ENCODE results near the gene LETM1. TPM values are rescaled to one million over a fixed set of nuclear protein-coding genes. Genes with fewer than 3 reads are reported as not detected.

LETM1 gene
- total and polyA plus RNA-seq, 2 donors (not counting 3 experiments of a cell fraction or from before 2014, with no cell fraction given): 25.6 to 62.5 TPM

GRCh38 chr4:1772853-1773538, 83.0 kb downstream of the LETM1 start:
- FAIRE-seq: no peak
- intact Hi-C loops (cut with micrococcal nuclease): no loop called here
- no peaks in the 10 kb centered on the region for H3K4me1 ChIP-seq (ENCODE audit: control insufficient read depth, extremely low read depth, insufficient read depth, low read length)
- H4K20me1 ChIP-seq (replicated peaks; ENCODE audit: control insufficient read depth, extremely low read depth, insufficient read depth, low read length): no peaks in the 10 kb centered on the region
- no peak overlapping the region for H3K9ac ChIP-seq (replicated peaks; ENCODE audit: extremely low read depth, insufficient read depth, low read length)
- no peak overlapping the region for H2AFZ ChIP-seq (ENCODE audit: low read depth, low read length)
- no peaks in the 10 kb centered on the region for H3K9me1 ChIP-seq (replicated peaks; ENCODE audit: control insufficient read depth, extremely low read depth, insufficient read depth, low read length)
- no peak overlapping the region for H3K27ac ChIP-seq (ENCODE audit: insufficient read depth, low read depth, low read length)
- no peaks in the 10 kb centered on the region for H3K79me2 ChIP-seq (ENCODE audit: control insufficient read depth, insufficient read depth, low read length)
- dilution Hi-C loops (cut with MboI; ENCODE audit: extremely low pct_ligation_motif_present, low sequenced_read_pairs): no loop called here
- no peak for DNase-seq (ENCODE audit: low read depth, low spot score)
- H3K36me3 ChIP-seq (ENCODE audit: control insufficient read depth in 2 of 2, extremely low read depth in 1 of 2, insufficient read depth in 2 of 2, low read length in 2 of 2): no peaks in the 10 kb centered on the region
- H3K27me3 ChIP-seq (ENCODE audit: control insufficient read depth in 2 of 2, insufficient read depth in 2 of 2, low read length in 2 of 2): no peaks in the 10 kb centered on the region
- POLR2A ChIA-PET: interaction anchor here (0.6 kb wide), 1 partner anchor 98 kb away, joined by 3 read pairs; the partner anchor contains the start of gene NSD2
- no peaks in the 10 kb centered on the region for H3K9me3 ChIP-seq (replicated peaks; ENCODE audit: control insufficient read depth, insufficient read depth, low read length)
- no peak overlapping the region for H3K4me3 ChIP-seq (replicated peaks in 1 of 3; ENCODE audit: insufficient read depth in 1 of 3, low read depth in 1 of 3, low read length in 3 of 3)
- H3K4me2 ChIP-seq (ENCODE audit: insufficient read depth, low read length): no peak overlapping the region
- CTCF ChIA-PET: interaction anchor here (0.9 kb wide), 2 partner anchors 25 to 35 kb away, joined by 4 to 6 read pairs; no protein-coding TSS in a partner anchor
- TF ChIP-seq EZH2 (IDR thresholded peaks at IDR 0.05; ENCODE audit: borderline replicate concordance, low read depth, low read length, severe bottlenecking): no peak
- TF ChIP-seq GATA2 (IDR thresholded peaks at IDR 0.05; ENCODE audit: insufficient read depth, insufficient read length, low read depth, low read length): no peak
- TF ChIP-seq MYC (IDR thresholded peaks at IDR 0.05; ENCODE audit: low read depth, low read length): no peak
- no peak for TF ChIP-seq CTCF (IDR thresholded peaks at IDR 0.05; ENCODE audit: extremely low read depth in 1 of 2, insufficient read depth in 1 of 2, low read depth in 1 of 2, low read length in 2 of 2)
- TF ChIP-seq FOS (IDR thresholded peaks at IDR 0.05; ENCODE audit: borderline replicate concordance, insufficient read depth, low read length): no peak
- no peak for TF ChIP-seq POLR2A (IDR thresholded peaks at IDR 0.05; ENCODE audit: low read depth, low read length)
- TF ChIP-seq MAX (IDR thresholded peaks at IDR 0.05; ENCODE audit: insufficient read depth, insufficient read length): no peak
- no peak for TF ChIP-seq POLR2AphosphoS5 (IDR thresholded peaks at IDR 0.05; ENCODE audit: insufficient read depth, low read depth, low read length)
- no peak for TF ChIP-seq JUN (IDR thresholded peaks at IDR 0.05; ENCODE audit: borderline replicate concordance, insufficient read depth, insufficient read length, low read depth)
- no TSS peak for BruUV-seq (replicated peaks)

Data from endothelial cell of umbilical vein (primary cell).